H9 (cell line): Measurements from ENCODE around the gene KRTAP2-2. TPM values are rescaled to one million over a fixed set of nuclear protein-coding genes. Genes with fewer than 3 reads are reported as not detected.

Source experiments
- DNase-seq: peaks from one replicate; pipeline ENCODE4 v3.0.0-alpha.2; 2017
- H2AFZ ChIP-seq: one replicate; pipeline ENCODE4 v1.6.1; 2013; ENCODE audit warnings: mild to moderate bottlenecking, low read length, control low read depth, moderate library complexity
- H2AK5ac ChIP-seq: 2 replicates; pipeline ENCODE4 v1.6.1; 2013; ENCODE audit warnings: low read length, control low read depth, mixed read lengths; ENCODE audit not compliant: insufficient read length
- H2BK120ac ChIP-seq: one replicate; pipeline ENCODE4 v1.6.1; 2013; ENCODE audit warnings: low read depth, mild to moderate bottlenecking, low read length, control low read depth, inconsistent platforms; ENCODE audit not compliant: poor library complexity, severe bottlenecking
- H2BK12ac ChIP-seq: 2 replicates; pipeline ENCODE4 v1.6.1; 2013; ENCODE audit warnings: low read length, control low read depth, mixed read lengths, low read depth; ENCODE audit not compliant: insufficient read length
- H2BK15ac ChIP-seq: 2 replicates; pipeline ENCODE4 v1.6.1; 2013; ENCODE audit warnings: low read depth, low read length, control low read depth
- H2BK20ac ChIP-seq: one replicate; pipeline ENCODE4 v1.6.1; 2013; ENCODE audit warnings: low read depth, mild to moderate bottlenecking, low read length, control low read depth, inconsistent platforms; ENCODE audit not compliant: poor library complexity, severe bottlenecking
- H2BK5ac ChIP-seq: 2 replicates; pipeline ENCODE4 v1.6.1; 2013; ENCODE audit warnings: low read length, control low read depth, mixed read lengths; ENCODE audit not compliant: insufficient read length
- H3K14ac ChIP-seq: 2 replicates; pipeline ENCODE4 v1.6.1; 2013; ENCODE audit warnings: low read length, control low read depth; ENCODE audit not compliant: insufficient read depth
- H3K18ac ChIP-seq: 2 replicates; pipeline ENCODE4 v1.6.1; 2013; ENCODE audit warnings: low read depth, mild to moderate bottlenecking, mixed read lengths, low read length, control low read depth; ENCODE audit not compliant: insufficient read length
- H3K23ac ChIP-seq: 2 replicates; pipeline ENCODE4 v1.6.1; 2013; ENCODE audit warnings: low read length, control low read depth, mixed read lengths, low read depth; ENCODE audit not compliant: insufficient read length
- H3K23me2 ChIP-seq: 2 replicates; pipeline ENCODE4 v1.6.1; 2013; ENCODE audit warnings: low read depth, mild to moderate bottlenecking, mixed read lengths, low read length, control low read depth; ENCODE audit not compliant: insufficient read length, poor library complexity, severe bottlenecking
- H3K27ac ChIP-seq: 2 replicates; pipeline ENCODE4 v1.5.1; 2013; ENCODE audit warnings: low read length, control low read depth, mixed read lengths, low read depth; ENCODE audit not compliant: insufficient read length
- H3K27me3 ChIP-seq: 2 replicates; pipeline ENCODE4 v1.6.1; 2013; ENCODE audit warnings: low read length, control low read depth, inconsistent platforms; ENCODE audit not compliant: insufficient read depth
- H3K4ac ChIP-seq: 2 replicates; pipeline ENCODE4 v1.6.1; 2013; ENCODE audit warnings: low read depth, mild to moderate bottlenecking, control low read depth, inconsistent platforms, low read length, moderate library complexity
- H3K4me1 ChIP-seq: 2 replicates; pipeline ENCODE4 v1.6.1; 2013; ENCODE audit warnings: low read length, control low read depth, inconsistent platforms; ENCODE audit not compliant: insufficient read depth
- H3K4me2 ChIP-seq: 2 replicates; pipeline ENCODE4 v1.6.1; 2013; ENCODE audit warnings: low read length, control low read depth, mixed read lengths; ENCODE audit not compliant: insufficient read length, insufficient read depth
- H3K56ac ChIP-seq: 2 replicates; pipeline ENCODE4 v1.6.1; 2013; ENCODE audit warnings: low read depth, mild to moderate bottlenecking, mixed read lengths, low read length, control low read depth; ENCODE audit not compliant: insufficient read length
- H3K79me1 ChIP-seq: 2 replicates; pipeline ENCODE4 v1.6.1; 2013; ENCODE audit warnings: low read depth, mild to moderate bottlenecking, moderate library complexity, low read length, control low read depth, inconsistent platforms; ENCODE audit not compliant: insufficient read depth, poor library complexity, severe bottlenecking
- H3K79me2 ChIP-seq: 2 replicates; pipeline ENCODE4 v1.6.1; 2013; ENCODE audit warnings: low read length, control low read depth, inconsistent platforms; ENCODE audit not compliant: insufficient read depth
- H3K9ac ChIP-seq: 2 replicates; pipeline ENCODE4 v1.6.1; 2013; ENCODE audit warnings: low read length, control low read depth, mixed read lengths; ENCODE audit not compliant: insufficient read length; ENCODE audit errors: extremely low read depth
- H3K9me3 ChIP-seq: one replicate; pipeline ENCODE4 v1.6.1; 2013; ENCODE audit warnings: low read depth, low read length, inconsistent platforms; ENCODE audit not compliant: control insufficient read depth
- H3T11ph ChIP-seq: one replicate; pipeline ENCODE4 v1.6.1; 2013; ENCODE audit warnings: mild to moderate bottlenecking, low read length, control low read depth, inconsistent platforms
- H4K20me1 ChIP-seq: one replicate; pipeline ENCODE4 v1.6.1; 2013; ENCODE audit not compliant: control insufficient read depth, insufficient read length, insufficient read depth
- H4K5ac ChIP-seq: 2 replicates; pipeline ENCODE4 v1.6.1; 2013; ENCODE audit warnings: low read depth, mild to moderate bottlenecking, mixed read lengths, low read length, control low read depth; ENCODE audit not compliant: insufficient read length
- H4K8ac ChIP-seq: replicated peaks from 2 replicates; pipeline ENCODE4 v1.6.1; 2013; ENCODE audit warnings: low read length, control low read depth, mixed read lengths, low read depth; ENCODE audit not compliant: insufficient read length
- H4K91ac ChIP-seq: 2 replicates; pipeline ENCODE4 v1.6.1; 2013; ENCODE audit warnings: low read depth, mild to moderate bottlenecking, moderate library complexity, mixed read lengths, low read length, control low read depth; ENCODE audit not compliant: insufficient read length
- H3K27ac Mint-ChIP-seq, 3 experiments: 2 replicates in 2 of 3; 3 replicates in 1 of 3; pipeline ENCODE4 v1.8.0; 2020 to 2021; ENCODE audit warnings: mixed read lengths in 3 of 3, mild to moderate bottlenecking in 1 of 3, moderate library complexity in 1 of 3
- H3K27me3 Mint-ChIP-seq: 2 replicates; pipeline ENCODE4 v1.8.0; 2021; ENCODE audit warnings: low read depth, mild to moderate bottlenecking, moderate library complexity, mixed read lengths
- H3K36me3 Mint-ChIP-seq, 3 experiments: 2 replicates in 2 of 3; 3 replicates in 1 of 3; pipeline ENCODE4 v1.8.0; 2020 to 2021; ENCODE audit warnings: low read depth in 3 of 3, mixed read lengths in 3 of 3; ENCODE audit not compliant: insufficient read depth in 1 of 3
- H3K4me1 Mint-ChIP-seq, 2 experiments: 2 replicates each; pipeline ENCODE4 v1.8.0; 2020; ENCODE audit warnings: mixed read lengths in 2 of 2
- H3K4me3 Mint-ChIP-seq, 2 experiments: 2 replicates in 1 of 2; 3 replicates in 1 of 2; pipeline ENCODE4 v1.8.0; 2020 to 2021; ENCODE audit warnings: mild to moderate bottlenecking in 2 of 2, mixed read lengths in 2 of 2, moderate library complexity in 1 of 2
- H3K9me3 Mint-ChIP-seq, 2 experiments: 2 replicates in 1 of 2; 3 replicates in 1 of 2; pipeline ENCODE4 v1.8.0; 2020; ENCODE audit warnings: mild to moderate bottlenecking in 2 of 2, mixed read lengths in 2 of 2, moderate library complexity in 1 of 2
- WGBS: extraction: QIAGEN DNeasy Blood & Tissue Kit; methylation state at CpG from one replicate; pipeline ENCODE4 v1.1.7; 2013; ENCODE audit warnings: missing lambda C conversion rate, low lambda C conversion rate, mixed read lengths; ENCODE audit not compliant: insufficient read length; ENCODE audit errors: extremely low coverage; 5-methylcytosine and 5-hydroxymethylcytosine counted together
- total RNA-seq: library from RNA; stranded (reverse); gene quantifications from 2 replicates; pipeline ENCODE4 v1.2.1, GENCODE V29; 2021
- TF ChIP-seq, protein P1 (sequence below): fragments of 200-600 bp; sonication (generic); conservative IDR thresholded peaks from 3 replicates; pipeline ENCODE4 v1.8.0; 2021; ENCODE audit warnings: antibody characterized with exemption, mild to moderate bottlenecking

Gene KRTAP2-2
- total RNA-seq, 1 experiment from 2014 or later, result not detected

DNA sequence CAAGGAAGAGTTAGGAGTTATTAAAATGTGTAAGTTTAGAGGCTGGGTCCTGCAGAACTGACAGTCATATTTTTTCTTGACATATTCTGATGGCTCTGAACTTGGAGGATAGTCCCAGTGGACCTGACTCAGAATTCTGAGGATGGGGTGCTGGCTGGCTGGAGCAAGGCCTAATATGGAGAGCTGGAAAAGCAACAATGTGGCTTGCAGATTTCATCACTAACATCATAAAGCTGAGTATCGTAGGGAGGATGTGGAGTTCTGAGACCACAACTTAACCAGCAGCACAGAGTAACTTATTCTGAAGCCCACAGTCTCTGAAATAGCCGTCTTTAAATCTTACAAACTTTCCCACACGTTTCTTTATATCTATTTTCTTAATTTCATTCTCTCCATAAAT is 30.3 kb downstream of the KRTAP2-2 start:
- Histone ChIP-seq H3K23ac (no peak overlapping the region), H2BK5ac (no peak overlapping the region), H4K91ac (no peak overlapping the region), H2BK12ac (no peak overlapping the region), H3K18ac (no peak overlapping the region), H3K9ac (no peak overlapping the region), H3K79me1 (no peaks in the 10 kb centered on the region), H4K8ac (no peak overlapping the region), H3K14ac (no peak overlapping the region), H3K79me2 (no peaks in the 10 kb centered on the region), H2BK15ac (no peak overlapping the region), H2AFZ (no peak overlapping the region), H2BK20ac (no peak overlapping the region), H2AK5ac (no peak overlapping the region), H4K5ac (no peak overlapping the region), H3K9me3 (no peaks in the 10 kb centered on the region), H3K4ac (no peak overlapping the region), H3K4me1 (no peaks in the 10 kb centered on the region), H3K27ac (no peak overlapping the region), H3K27me3 (no peaks in the 10 kb centered on the region), H3T11ph (no peak overlapping the region), H3K23me2 (no peaks in the 10 kb centered on the region), H3K4me2 (no peak overlapping the region), H4K20me1 (no peaks in the 10 kb centered on the region), H3K56ac (no peak overlapping the region), H2BK120ac (no peak overlapping the region)
- H3K36me3 Mint-ChIP-seq, result no peaks in the 10 kb centered on the region
- H3K27ac Mint-ChIP-seq, result no peak overlapping the region
- TF ChIP-seq, protein P1, sequence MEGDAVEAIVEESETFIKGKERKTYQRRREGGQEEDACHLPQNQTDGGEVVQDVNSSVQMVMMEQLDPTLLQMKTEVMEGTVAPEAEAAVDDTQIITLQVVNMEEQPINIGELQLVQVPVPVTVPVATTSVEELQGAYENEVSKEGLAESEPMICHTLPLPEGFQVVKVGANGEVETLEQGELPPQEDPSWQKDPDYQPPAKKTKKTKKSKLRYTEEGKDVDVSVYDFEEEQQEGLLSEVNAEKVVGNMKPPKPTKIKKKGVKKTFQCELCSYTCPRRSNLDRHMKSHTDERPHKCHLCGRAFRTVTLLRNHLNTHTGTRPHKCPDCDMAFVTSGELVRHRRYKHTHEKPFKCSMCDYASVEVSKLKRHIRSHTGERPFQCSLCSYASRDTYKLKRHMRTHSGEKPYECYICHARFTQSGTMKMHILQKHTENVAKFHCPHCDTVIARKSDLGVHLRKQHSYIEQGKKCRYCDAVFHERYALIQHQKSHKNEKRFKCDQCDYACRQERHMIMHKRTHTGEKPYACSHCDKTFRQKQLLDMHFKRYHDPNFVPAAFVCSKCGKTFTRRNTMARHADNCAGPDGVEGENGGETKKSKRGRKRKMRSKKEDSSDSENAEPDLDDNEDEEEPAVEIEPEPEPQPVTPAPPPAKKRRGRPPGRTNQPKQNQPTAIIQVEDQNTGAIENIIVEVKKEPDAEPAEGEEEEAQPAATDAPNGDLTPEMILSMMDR, result no peak
- peaks cover 5% of the 10 kb centered on the region; the same call in 1 of the 2 replicates for H3K27me3 Mint-ChIP-seq
- H3K4me1 Mint-ChIP-seq, result no peaks in the 10 kb centered on the region
- peaks cover 0 to 3% of the 10 kb centered on the region in 2 experiments; a peak in 1 of 5 replicates for H3K9me3 Mint-ChIP-seq
- no peak overlapping the region for H3K4me3 Mint-ChIP-seq
- WGBS, result 100% methylated on average over 2 of the region's 3 CpGs
- no peak for DNase-seq
